Gastrocnemius medialis (tissue), 4 donors: ENCODE data around the gene MRAS. TPM values are rescaled to one million over a fixed set of nuclear protein-coding genes. Genes with fewer than 3 reads are reported as not detected.

Experiments used
- ATAC-seq, 2 donors: fragments of 150-250 bp; one replicate each; pipeline ENCODE4 v1.9.1; 2016
- DNase-seq, 2 donors: peaks; one replicate each; pipeline ENCODE4 v3.0.0-alpha.2; 2019
- H3K27ac ChIP-seq, 4 donors: fragments of 200-600 bp; sonication (generic); 1 replicate in 1 of 4; 2 replicates in 3 of 4; pipeline ENCODE4 v1.5.1; 2016 to 2018; ENCODE audit warnings: mild to moderate bottlenecking in 2 of 4, moderate library complexity in 1 of 4
- H3K27me3 ChIP-seq, 3 donors: fragments of 200-600 bp; sonication (generic) in 2 of 3; 1 replicate in 1 of 3; 2 replicates in 2 of 3; pipeline versions ENCODE4 v1.5.1 to v1.6.0; 2016 to 2019; ENCODE audit warnings: mild to moderate bottlenecking in 1 of 3, moderate library complexity in 1 of 3
- H3K36me3 ChIP-seq, 2 donors: fragments of 200-600 bp; sonication (generic) in 1 of 2; one replicate each; pipeline ENCODE4 v1.5.1; 2017 to 2018
- H3K4me1 ChIP-seq, 2 donors: fragments of 200-600 bp; sonication (generic) in 1 of 2; one replicate each; pipeline ENCODE4 v1.5.1; 2016 to 2017; ENCODE audit warnings: mild to moderate bottlenecking in 2 of 2
- H3K4me3 ChIP-seq, 4 donors: fragments of 200-600 bp; sonication (generic) in 3 of 4; 1 replicate in 1 of 4; 2 replicates in 3 of 4; pipeline ENCODE4 v1.5.1; 2016 to 2019; ENCODE audit warnings: mild to moderate bottlenecking in 2 of 4
- H3K9me3 ChIP-seq, 3 donors: fragments of 200-600 bp; sonication (generic) in 2 of 3; 1 replicate in 1 of 3; 2 replicates in 2 of 3; pipeline ENCODE4 v1.5.1; 2016 to 2019
- CTCF ChIP-seq, 5 experiments: fragments of 450-650 bp in 3 of 5; fragments of 200-600 bp in 2 of 5; sonication (generic) in 2 of 5; IDR thresholded peaks in 4 of 5; conservative IDR thresholded peaks in 1 of 5; 1 replicate in 4 of 5; 2 replicates in 1 of 5; pipeline ENCODE4 v1.5.1; 2016 to 2019; ENCODE audit warnings: antibody characterized with exemption in 5 of 5, mild to moderate bottlenecking in 3 of 5, moderate library complexity in 3 of 5
- POLR2A ChIP-seq, 2 donors: fragments of 450-650 bp; IDR thresholded peaks; one replicate each; pipeline ENCODE4 v1.6.1; 2017; ENCODE audit warnings: antibody characterized with exemption in 2 of 2, mild to moderate bottlenecking in 2 of 2, moderate library complexity in 2 of 2
- in situ Hi-C, 4 donors: fragments of 200-750 bp; cut with MboI; loops; one replicate each; pipeline versions ENCODE4 v1.15.0 to v1.8.0; 2017; ENCODE audit warnings: low sequenced_read_pairs in 4 of 4
- intact Hi-C: fragments of 100-400 bp; cut with DNase I; formaldehyde crosslinking; loops from one replicate; pipeline ENCODE4 v1.15.1; 2023; ENCODE audit warnings: low total_unique reads
- total RNA-seq, 4 donors: library from RNA; depleted of rRNA; stranded (reverse); fragments of >200 nt; gene quantifications; one replicate each; pipeline versions ENCODE4 v1.1.0 to v1.2.3, GENCODE V29; 2016

The MRAS gene
- total RNA-seq, 4 donors from 2014 or later, result 45.8 to 149 (median 57.7) TPM

GRCh38 chr3:138399766-138400165 lies 51.4 kb downstream of the MRAS start:
- in situ Hi-C loops (loop anchor here in 3 of 4 donors (10.0 to 25.0 kb wide), 2 partner anchors 65 to 513 kb away; no protein-coding TSS in a partner anchor), intact Hi-C loops (loop anchor here (1.0 to 2.0 kb wide), 2 partner anchors 14 to 67 kb away; no protein-coding TSS in a partner anchor)
- H3K4me1 ChIP-seq, result peaks cover 38 to 44% of the 10 kb centered on the region in 2 donors
- no peaks in the 10 kb centered on the region for H3K9me3 ChIP-seq
- ATAC-seq, result no peak
- peak overlapping the region; percentile 29 to 54 (median 32) for H3K27ac ChIP-seq
- no peak overlapping the region for H3K4me3 ChIP-seq
- DNase-seq, result no peak
- peaks cover 0 to 51% of the 10 kb centered on the region in 2 donors for H3K36me3 ChIP-seq
- TF ChIP-seq POLR2A (IDR thresholded peaks at IDR 0.05) (no peak), CTCF (IDR thresholded peaks at IDR 0.05 in 4 of 5, conservative IDR thresholded peaks at IDR 0.05 in 1 of 5) (no peak)
- no peaks in the 10 kb centered on the region for H3K27me3 ChIP-seq

GRCh38 chr3:138400651-138401070 lies 52.3 kb downstream of the MRAS start:
- no peaks in the 10 kb centered on the region for H3K9me3 ChIP-seq
- TF ChIP-seq POLR2A (IDR thresholded peaks at IDR 0.05) (no peak), CTCF (IDR thresholded peaks at IDR 0.05 in 4 of 5, conservative IDR thresholded peaks at IDR 0.05 in 1 of 5) (no peak)
- H3K27ac ChIP-seq, result peak overlapping the region in 3 of 4 donors; percentile 30 to 54 (median 33)
- intact Hi-C loops, result loop anchor here (1.0 kb wide), 1 partner anchor 13 kb away; no protein-coding TSS in a partner anchor
- H3K4me3 ChIP-seq, result no peak overlapping the region
- H3K4me1 ChIP-seq, result peaks cover 34 to 35% of the 10 kb centered on the region in 2 donors
- no peaks in the 10 kb centered on the region for H3K27me3 ChIP-seq
- ATAC-seq, result no peak
- DNase-seq, result no peak
- peaks cover 0 to 58% of the 10 kb centered on the region in 2 donors for H3K36me3 ChIP-seq
- in situ Hi-C loops, result loop anchor here in 3 of 4 donors (25.0 kb wide), 1 partner anchor 512 kb away; no protein-coding TSS in a partner anchor

GRCh38 chr3:138401834-138402233 lies 53.5 kb downstream of the MRAS start:
- H3K4me1 ChIP-seq, result peaks cover 23 to 27% of the 10 kb centered on the region in 2 donors
- H3K27me3 ChIP-seq, result no peaks in the 10 kb centered on the region
- DNase-seq, result no peak
- peaks cover 0 to 58% of the 10 kb centered on the region in 2 donors for H3K36me3 ChIP-seq
- H3K4me3 ChIP-seq, result no peak overlapping the region
- H3K9me3 ChIP-seq, result no peaks in the 10 kb centered on the region
- TF ChIP-seq POLR2A (IDR thresholded peaks at IDR 0.05), result no peak
- TF ChIP-seq CTCF (IDR thresholded peaks at IDR 0.05 in 4 of 5, conservative IDR thresholded peaks at IDR 0.05 in 1 of 5), result no peak
- ATAC-seq, result no peak
- intact Hi-C loops (no loop called here), in situ Hi-C loops (loop anchor here in 3 of 4 donors (25.0 kb wide), 1 partner anchor 510 kb away; no protein-coding TSS in a partner anchor)
- H3K27ac ChIP-seq, result peak overlapping the region in 1 of 4 donors; percentile 28

GRCh38 chr3:138404121-138404520 lies 55.7 kb downstream of the MRAS start:
- Histone ChIP-seq H3K4me1 (peaks cover 17 to 18% of the 10 kb centered on the region in 2 donors), H3K27me3 (no peaks in the 10 kb centered on the region), H3K4me3 (no peak overlapping the region), H3K9me3 (no peaks in the 10 kb centered on the region), H3K27ac (no peak overlapping the region), H3K36me3 (peaks cover 0 to 53% of the 10 kb centered on the region in 2 donors)
- intact Hi-C loops (no loop called here), in situ Hi-C loops (loop anchor here in 3 of 4 donors (25.0 kb wide), 1 partner anchor 508 kb away; no protein-coding TSS in a partner anchor)
- TF ChIP-seq CTCF (IDR thresholded peaks at IDR 0.05 in 4 of 5, conservative IDR thresholded peaks at IDR 0.05 in 1 of 5) (no peak), POLR2A (IDR thresholded peaks at IDR 0.05) (no peak)
- no peak for DNase-seq
- no peak for ATAC-seq
